Right cardiac atrium (tissue), 5 donors: Measurements from ENCODE around the gene RPL22L1. TPM values are rescaled to one million over a fixed set of nuclear protein-coding genes. Genes with fewer than 3 reads are reported as not detected.
A peak's percentile ranks its signal among the peaks of the same experiment; 100 is the strongest.

Experiments used
- ATAC-seq, 2 donors: fragments of 200-7000 bp; cut with Tn5 transposase; one replicate each; pipeline versions ENCODE4 v1.8.0 to v1.9.1; 2020; ENCODE audit warnings: moderate library complexity in 2 of 2, mild to moderate bottlenecking in 1 of 2
- DNase-seq, 3 donors: peaks; one replicate each; pipeline ENCODE4 v3.0.0-alpha.2; 2020
- H3K27ac ChIP-seq: one replicate; pipeline ENCODE4 v1.5.1; 2013; ENCODE audit warnings: mild to moderate bottlenecking, low read length, control low read depth, moderate library complexity
- H3K27me3 ChIP-seq: one replicate; pipeline ENCODE4 v1.6.1; 2013; ENCODE audit not compliant: control insufficient read depth, insufficient read depth
- H3K4me1 ChIP-seq: one replicate; pipeline ENCODE4 v1.6.1; 2013; ENCODE audit warnings: low read length; ENCODE audit not compliant: control insufficient read depth, insufficient read depth
- H3K4me3 ChIP-seq: one replicate; pipeline ENCODE4 v1.5.1; 2013; ENCODE audit warnings: low read length, control low read depth
- H3K9me3 ChIP-seq: one replicate; pipeline ENCODE4 v1.6.1; 2013; ENCODE audit warnings: low read length; ENCODE audit not compliant: control insufficient read depth
- WGBS: extraction: QIAGEN DNeasy Blood & Tissue Kit; methylation state at CpG from one replicate; pipeline ENCODE4 v1.1.7; 2013; 5-methylcytosine and 5-hydroxymethylcytosine counted together
- intact Hi-C, 4 donors: fragments of 100-400 bp; cut with DNase I; formaldehyde crosslinking; loops; one replicate each; pipeline versions ENCODE4 v1.11.0 to v1.14.0; 2022 to 2023
- long read RNA-seq, 4 donors: library from polyadenylated mRNA; unstranded; transcript quantifications; one replicate each; pipeline ENCODE4 v2.0.0, GENCODE V29; 2020 to 2021
- polyA plus RNA-seq: library from polyadenylated mRNA; stranded (reverse); fragments of 200-250 nt; gene quantifications from one replicate; pipeline ENCODE4 v1.2.3, GENCODE V29; 2013
- total RNA-seq, 4 donors: library from RNA; stranded (reverse); fragmentation: NEBNext Ultra II Directional; extraction: Animal tissue kit (Norgen Biotek cat#: 25700); gene quantifications; one replicate each; pipeline ENCODE4 v1.2.1, GENCODE V29; 2021
- donor health status: healthy with polysubstance abuse.
- donor health status: DM: no; HTN: yes; CAD: no.
- donor health status: DM: no; HTN: no; CAD: no.
- donor health status: DM: no; HTN: yes; CAD: no; lungs with severe emphysema.
- donor health status: DM: yes; HTN: yes; CAD: no.

RPL22L1 gene
- total RNA-seq (10 to 100 TPM; 16.8 to 31.8 (median 18.8) TPM), polyA plus RNA-seq (44.9 TPM)
- long read RNA-seq, donor 1, partial matches to known transcripts, result 0 of 3 reads
- long read RNA-seq, donor 1, other reads (novel, unspliced or antisense), result 0 of 3 reads
- long read RNA-seq, donor 2, partial matches to known transcripts, result 0 of 10 reads
- long read RNA-seq, donor 2, other reads (novel, unspliced or antisense), result 5 of 10 reads
- long read RNA-seq, donor 3, partial matches to known transcripts, result 0 of 5 reads
- long read RNA-seq, donor 3, other reads (novel, unspliced or antisense), result 0 of 5 reads
- long read RNA-seq, donor 4, partial matches to known transcripts, result 0 of 5 reads
- long read RNA-seq, donor 4, other reads (novel, unspliced or antisense), result 4 of 5 reads

DNA sequence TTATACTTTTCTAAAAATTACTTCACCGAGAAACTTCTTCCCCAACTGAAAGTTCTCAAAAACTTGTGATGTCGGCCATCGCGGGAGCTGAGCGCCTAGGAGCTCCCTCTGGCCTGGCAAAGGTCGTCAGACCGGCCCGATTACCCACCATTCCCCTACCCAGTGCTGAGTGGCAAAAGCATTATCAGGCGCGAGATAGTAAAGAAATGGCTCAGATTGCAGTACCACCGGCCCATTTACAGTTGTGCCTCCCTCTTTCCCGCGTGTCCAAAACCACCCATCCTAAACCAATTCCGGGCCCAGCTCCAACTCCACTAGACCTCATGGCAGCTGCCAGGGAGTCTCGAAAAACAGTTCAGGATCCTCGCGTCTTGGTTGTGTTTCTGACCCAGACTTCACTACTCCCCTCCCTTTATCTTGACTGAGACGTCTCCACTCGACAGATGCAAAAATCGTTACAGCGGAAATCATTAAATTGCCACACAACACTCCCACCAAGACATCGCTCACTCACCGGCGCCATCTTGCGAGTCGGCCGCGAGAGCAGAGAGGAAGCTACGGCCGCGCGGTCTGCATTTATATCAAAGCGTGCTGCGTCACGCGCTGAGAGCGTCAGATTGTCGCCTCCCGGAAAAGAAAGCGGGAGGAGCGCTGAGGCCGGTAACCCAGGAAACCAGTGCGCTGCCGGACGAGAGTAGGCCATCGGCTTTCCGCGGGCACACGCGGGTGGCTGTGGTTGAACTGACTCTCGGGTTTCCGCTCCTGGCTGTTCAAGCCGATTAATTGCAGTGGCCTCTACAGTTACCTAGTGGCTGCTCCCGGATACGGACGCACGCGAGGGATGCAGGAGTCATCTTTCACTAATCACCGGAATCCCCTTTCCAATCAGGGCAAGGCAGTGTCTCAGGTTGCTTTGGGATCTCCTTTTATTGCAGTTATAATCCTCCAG, at the start of gene RPL22L1:
RPL22L1 (minus strand) TSS at position 551 of the 949 bp plus-strand sequence; CDS start at position 523, 28 bp downstream.
- Histone ChIP-seq H3K27me3 (no peaks in the 10 kb centered on the region), H3K4me3 (peak within 1 kb of the TSS; percentile 89), H3K27ac (peak within 1 kb of the TSS; percentile 96), H3K9me3 (no peaks in the 10 kb centered on the region), H3K4me1 (peaks cover 4% of the 10 kb centered on the region)
- intact Hi-C loops, result no loop called here
- ATAC-seq (peak; percentile 99), DNase-seq (peak; percentile 95 to 98 (median 97))
- WGBS, result under 1% methylated on average over 59 of the region's 59 CpGs

DNA sequence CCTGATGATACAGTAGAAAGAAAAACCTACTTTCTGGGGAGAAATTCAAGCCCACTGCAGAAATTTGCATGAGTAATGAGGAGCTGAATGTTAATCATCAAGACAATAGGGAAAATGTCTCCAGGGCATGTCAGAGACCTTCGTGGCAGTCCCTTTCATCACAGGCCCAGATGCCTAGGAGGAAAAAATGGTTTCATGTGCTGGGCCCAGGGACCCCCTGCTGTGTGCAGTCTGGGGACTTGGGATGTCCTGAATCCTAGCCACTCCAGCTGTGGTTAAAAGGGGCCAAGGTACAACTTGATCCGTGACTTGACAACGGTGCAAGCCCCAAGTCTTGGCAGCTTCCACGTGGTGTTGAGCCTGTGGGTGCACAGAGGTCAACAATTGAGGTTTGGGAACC, 48.7 kb upstream of the RPL22L1 start:
- no peaks in the 10 kb centered on the region for H3K9me3 ChIP-seq
- intact Hi-C loops, result no loop called here

DNA sequence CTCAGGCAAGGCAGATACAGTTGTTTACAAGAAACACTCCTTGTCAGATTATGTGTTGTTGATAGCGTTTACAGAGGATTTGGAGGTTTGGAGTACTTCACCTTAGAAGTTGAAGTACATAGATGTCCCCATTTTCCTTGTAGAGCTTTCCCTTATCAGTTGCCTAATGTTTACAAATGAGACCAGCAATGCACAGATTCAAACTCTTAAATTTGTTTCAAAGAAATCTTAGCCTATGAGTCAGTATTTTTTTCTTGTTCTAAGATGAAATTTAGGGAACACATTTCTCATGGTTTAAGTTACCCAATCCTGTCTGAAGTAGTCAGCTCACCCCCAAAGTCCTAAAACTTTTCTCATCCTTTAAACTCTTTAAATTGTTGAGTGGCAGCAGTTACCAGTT, 44.7 kb upstream of the RPL22L1 start:
- WGBS, result 33% methylated on average over 1 of the region's 1 CpG
- ATAC-seq (no peak), DNase-seq (no peak)
- intact Hi-C loops, result no loop called here
- no peaks in the 10 kb centered on the region for H3K4me1 ChIP-seq
- H3K4me3 ChIP-seq, result no peak overlapping the region
- no peaks in the 10 kb centered on the region for H3K9me3 ChIP-seq
- no peaks in the 10 kb centered on the region for H3K27me3 ChIP-seq
- no peak overlapping the region for H3K27ac ChIP-seq

More for the DNA sequence above, 48.7 kb upstream of the RPL22L1 start:
- DNase-seq (no peak), ATAC-seq (no peak)
- Histone ChIP-seq H3K4me1 (no peaks in the 10 kb centered on the region), H3K4me3 (no peak overlapping the region), H3K27ac (no peak overlapping the region), H3K27me3 (no peaks in the 10 kb centered on the region)
- WGBS, result 72% methylated on average over 4 of the region's 4 CpGs

- DNase-seq, result no peak
- ATAC-seq, result no peak
- H3K27ac ChIP-seq, result no peak overlapping the region
- H3K9me3 ChIP-seq, result no peaks in the 10 kb centered on the region
- 93% methylated on average over 5 of the region's 5 CpGs for WGBS
- no peaks in the 10 kb centered on the region for H3K4me1 ChIP-seq
- no peak overlapping the region for H3K4me3 ChIP-seq
- intact Hi-C loops, result no loop called here
- no peaks in the 10 kb centered on the region for H3K27me3 ChIP-seq
Measured at GRCh38 chr3:170914212-170914611, 44.2 kb upstream of the RPL22L1 start.

- ATAC-seq (no peak), DNase-seq (no peak)
- intact Hi-C loops, result no loop called here
- Histone ChIP-seq H3K4me1 (no peaks in the 10 kb centered on the region), H3K4me3 (no peak overlapping the region), H3K27ac (no peak overlapping the region), H3K27me3 (no peaks in the 10 kb centered on the region), H3K9me3 (no peaks in the 10 kb centered on the region)
- WGBS, result 95% methylated on average over 3 of the region's 3 CpGs
Measured at GRCh38 chr3:170911051-170911450, 41.1 kb upstream of the RPL22L1 start.

DNA sequence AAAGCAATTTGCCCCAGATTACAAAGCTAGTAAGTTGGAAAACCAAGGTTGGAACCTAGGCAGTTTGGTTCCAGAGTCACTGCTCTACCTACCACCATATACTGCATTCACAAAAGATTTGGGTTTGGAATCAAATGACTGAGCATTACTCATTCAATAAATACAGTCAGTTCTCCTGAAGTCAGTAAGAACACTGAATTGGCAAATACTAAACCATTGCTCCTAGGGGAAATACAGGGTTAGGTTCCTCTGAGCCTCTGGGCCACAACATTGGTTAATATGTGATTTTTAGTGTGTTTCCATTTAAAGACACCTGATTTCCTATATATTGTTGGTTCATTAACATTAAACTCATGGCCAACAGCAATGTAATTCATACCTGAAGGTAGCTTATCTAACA, 40.5 kb upstream of the RPL22L1 start:
- Histone ChIP-seq H3K4me1 (no peaks in the 10 kb centered on the region), H3K27me3 (no peaks in the 10 kb centered on the region), H3K27ac (no peak overlapping the region), H3K4me3 (no peak overlapping the region), H3K9me3 (no peaks in the 10 kb centered on the region)
- DNase-seq (no peak), ATAC-seq (no peak)
- intact Hi-C loops, result no loop called here

GRCh38 chr3:170909129-170909903, 39.3 kb upstream of the RPL22L1 start:
- WGBS, result 86% methylated on average over 17 of the region's 17 CpGs
- Histone ChIP-seq H3K4me1 (no peaks in the 10 kb centered on the region), H3K27me3 (no peaks in the 10 kb centered on the region), H3K9me3 (no peaks in the 10 kb centered on the region), H3K27ac (no peak overlapping the region), H3K4me3 (no peak overlapping the region)
- DNase-seq (peak in 1 of 3 donors; percentile 54), ATAC-seq (no peak)
- intact Hi-C loops, result no loop called here

DNA sequence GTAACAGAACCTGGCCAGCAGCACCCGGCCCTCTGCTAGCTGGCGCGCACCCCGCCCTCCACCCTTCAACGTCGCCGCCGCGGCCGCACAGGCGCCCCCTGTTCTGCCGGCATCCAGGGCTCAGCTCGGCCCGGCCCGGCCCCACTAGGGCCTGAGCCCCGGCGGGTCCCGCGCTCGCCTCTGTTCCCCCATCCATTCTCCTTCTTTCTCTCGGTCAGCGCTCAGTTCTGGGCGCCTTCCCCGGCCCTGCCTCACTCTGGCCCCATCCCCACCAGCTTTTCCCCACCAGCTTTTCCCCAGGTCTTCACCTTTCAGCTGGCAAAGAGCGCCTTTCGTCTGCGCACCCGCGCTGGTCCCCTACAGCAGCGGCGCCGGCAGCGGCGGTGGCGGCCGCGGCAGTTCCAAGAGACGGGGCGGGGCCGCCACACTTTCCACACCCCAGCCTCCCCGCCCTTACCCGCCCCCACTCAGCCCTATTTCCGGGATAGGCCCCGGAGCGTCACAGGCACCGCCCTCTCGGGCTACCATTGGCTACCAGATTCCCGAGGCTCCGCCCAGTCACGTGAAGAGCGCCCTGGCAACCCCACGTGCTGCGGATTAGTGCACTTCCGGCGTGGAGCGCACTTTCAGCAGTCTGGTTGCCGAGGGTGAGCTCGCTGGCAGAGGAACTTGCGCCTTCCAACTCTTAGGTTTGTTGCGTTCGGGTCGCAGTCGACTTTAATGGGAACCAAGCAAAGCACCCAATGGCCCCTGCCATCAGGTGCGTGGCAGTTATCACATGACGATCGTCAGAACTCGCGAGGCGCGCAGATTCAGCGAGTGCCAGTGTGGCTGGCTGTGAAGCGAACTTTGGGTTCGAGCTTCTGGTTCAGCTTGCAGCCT, 38.5 kb upstream of the RPL22L1 start, which contains the start of gene EIF5A2:
EIF5A2 (minus strand) TSS at position 403 of the 882 bp plus-strand sequence. CDS start 831 bp downstream, outside the sequence.
- Histone ChIP-seq H3K9me3 (no peaks in the 10 kb centered on the region), H3K27me3 (no peaks in the 10 kb centered on the region), H3K4me3 (peak within 1 kb of the TSS; percentile 71), H3K4me1 (no peaks in the 10 kb centered on the region), H3K27ac (peak within 1 kb of the TSS; percentile 61)
- DNase-seq (peak; percentile 98 to 99 (median 98)), ATAC-seq (peak; percentile 99)
- WGBS, result 10% methylated on average over 73 of the region's 73 CpGs
- intact Hi-C loops, result no loop called here

- Histone ChIP-seq H3K4me3 (peak overlapping the region; percentile 71), H3K27ac (no peak overlapping the region), H3K27me3 (no peaks in the 10 kb centered on the region), H3K4me1 (no peaks in the 10 kb centered on the region), H3K9me3 (no peaks in the 10 kb centered on the region)
- WGBS, result 5% methylated on average over 33 of the region's 33 CpGs
- peak in 2 of 3 donors; percentile 30 to 74 for DNase-seq
- intact Hi-C loops, result no loop called here
- ATAC-seq, result no peak
Measured at GRCh38 chr3:170907637-170908234, 37.7 kb upstream of the RPL22L1 start.
